Thyroid gland (tissue), 4 donors: ENCODE measurements around the gene DCANP1.

Source experiments
- CTCF ChIP-seq, 6 experiments: fragments of 200-600 bp in 3 of 6; fragments of 450-650 bp in 3 of 6; sonication (generic) in 3 of 6; IDR thresholded peaks; one replicate each; pipeline ENCODE4 v1.5.1; 2016 to 2019; ENCODE audit warnings: antibody characterized with exemption in 6 of 6, mild to moderate bottlenecking in 2 of 6, inconsistent platforms in 1 of 6, moderate library complexity in 1 of 6
- POLR2A ChIP-seq, 2 donors: fragments of 450-650 bp; IDR thresholded peaks; one replicate each; pipeline ENCODE4 v1.6.1; 2017; ENCODE audit warnings: antibody characterized with exemption in 2 of 2, mild to moderate bottlenecking in 2 of 2, moderate library complexity in 1 of 2

- TF ChIP-seq POLR2A (IDR thresholded peaks at IDR 0.05) (no peak), CTCF (IDR thresholded peaks at IDR 0.05) (no peak)
These were observed 3.8 kb downstream of the DCANP1 start for GRCh38 chr5:135443161-135443960.
